Tibial nerve (tissue), 3 donors: ENCODE data around the gene MFAP3L.

Experiments
- POLR2A ChIP-seq, 2 donors: fragments of 450-650 bp; IDR thresholded peaks; one replicate each; pipeline ENCODE4 v1.6.1; 2017; ENCODE audit warnings: antibody characterized with exemption in 2 of 2, mild to moderate bottlenecking in 2 of 2, moderate library complexity in 2 of 2
- TF ChIP-seq, protein P1 (sequence below), 5 experiments: fragments of 200-600 bp in 3 of 5; fragments of 450-650 bp in 2 of 5; sonication (generic) in 3 of 5; IDR thresholded peaks; one replicate each; pipeline ENCODE4 v1.5.1; 2016 to 2019; ENCODE audit warnings: antibody characterized with exemption in 5 of 5, mild to moderate bottlenecking in 3 of 5, moderate library complexity in 2 of 5

DNA sequence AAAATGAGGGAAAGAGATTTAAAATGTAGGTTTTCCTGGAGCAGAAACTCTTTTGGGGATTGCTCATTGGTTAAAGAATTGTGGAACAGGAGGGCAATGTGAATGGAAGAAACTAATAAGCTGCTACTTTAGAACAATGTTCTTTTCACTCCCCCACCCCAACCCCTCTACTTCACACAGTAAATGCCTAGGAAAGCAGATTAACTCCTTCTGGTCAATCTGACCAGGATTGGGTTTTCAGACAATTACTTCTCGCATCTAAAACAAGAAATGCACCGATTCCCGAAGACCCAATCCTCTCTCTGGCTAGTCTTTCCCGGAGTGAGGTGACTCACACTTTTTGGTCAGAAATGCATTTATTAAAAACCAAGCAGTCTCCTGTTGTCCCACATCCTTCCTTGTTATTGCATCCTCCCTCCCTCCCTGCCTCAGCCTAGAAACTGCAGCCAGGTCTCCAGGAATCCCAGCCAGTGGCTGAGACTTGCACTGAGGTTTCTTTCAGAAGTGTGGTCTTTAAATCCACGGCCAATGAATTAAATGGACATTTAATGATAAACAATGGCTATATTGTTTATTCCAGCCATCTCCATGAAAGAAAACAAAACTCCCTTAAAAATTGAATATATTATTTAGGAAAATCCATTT lies 21.4 kb downstream of the MFAP3L start:
- TF ChIP-seq, protein P1, sequence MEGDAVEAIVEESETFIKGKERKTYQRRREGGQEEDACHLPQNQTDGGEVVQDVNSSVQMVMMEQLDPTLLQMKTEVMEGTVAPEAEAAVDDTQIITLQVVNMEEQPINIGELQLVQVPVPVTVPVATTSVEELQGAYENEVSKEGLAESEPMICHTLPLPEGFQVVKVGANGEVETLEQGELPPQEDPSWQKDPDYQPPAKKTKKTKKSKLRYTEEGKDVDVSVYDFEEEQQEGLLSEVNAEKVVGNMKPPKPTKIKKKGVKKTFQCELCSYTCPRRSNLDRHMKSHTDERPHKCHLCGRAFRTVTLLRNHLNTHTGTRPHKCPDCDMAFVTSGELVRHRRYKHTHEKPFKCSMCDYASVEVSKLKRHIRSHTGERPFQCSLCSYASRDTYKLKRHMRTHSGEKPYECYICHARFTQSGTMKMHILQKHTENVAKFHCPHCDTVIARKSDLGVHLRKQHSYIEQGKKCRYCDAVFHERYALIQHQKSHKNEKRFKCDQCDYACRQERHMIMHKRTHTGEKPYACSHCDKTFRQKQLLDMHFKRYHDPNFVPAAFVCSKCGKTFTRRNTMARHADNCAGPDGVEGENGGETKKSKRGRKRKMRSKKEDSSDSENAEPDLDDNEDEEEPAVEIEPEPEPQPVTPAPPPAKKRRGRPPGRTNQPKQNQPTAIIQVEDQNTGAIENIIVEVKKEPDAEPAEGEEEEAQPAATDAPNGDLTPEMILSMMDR (IDR thresholded peaks at IDR 0.05): no peak
- no peak for TF ChIP-seq POLR2A (IDR thresholded peaks at IDR 0.05)
